Natural killer cell (primary cell): Measurements from ENCODE around the gene CATSPERZ. TPM values are rescaled to one million over a fixed set of nuclear protein-coding genes. Genes with fewer than 3 reads are reported as not detected.

Experiments used
- ATAC-seq, 3 donors: fragments of 150-1000 bp in 2 of 3; fragments of 200-7000 bp in 1 of 3; cut with Tn5 transposase; 1 replicate in 1 of 3; 2 replicates in 2 of 3; pipeline ENCODE4 v1.10.0; 2021; ENCODE audit warnings: mild to moderate bottlenecking in 2 of 3, moderate library complexity in 2 of 3
- DNase-seq, 2 donors: peaks; one replicate each; pipeline versions ENCODE4 v3.0.0 to v3.0.0-alpha.2; 2013 to 2021; ENCODE audit warnings: mixed read lengths in 1 of 2
- H3K27ac ChIP-seq: one replicate; pipeline ENCODE4 v1.5.1; 2013; ENCODE audit warnings: mild to moderate bottlenecking, low read length
- H3K27me3 ChIP-seq: one replicate; pipeline ENCODE4 v1.6.1; 2013; ENCODE audit warnings: low read length; ENCODE audit not compliant: control insufficient read depth, insufficient read depth
- H3K36me3 ChIP-seq: one replicate; pipeline ENCODE4 v1.6.1; 2013; ENCODE audit warnings: low read length; ENCODE audit not compliant: control insufficient read depth, insufficient read depth
- H3K4me1 ChIP-seq: one replicate; pipeline ENCODE4 v1.6.1; 2013; ENCODE audit warnings: low read length; ENCODE audit not compliant: control insufficient read depth, insufficient read depth
- H3K4me3 ChIP-seq: one replicate; pipeline ENCODE4 v1.5.1; 2013; ENCODE audit warnings: low read length
- H3K9me3 ChIP-seq: one replicate; pipeline ENCODE4 v1.6.1; 2013; ENCODE audit warnings: low read length; ENCODE audit not compliant: control insufficient read depth, insufficient read depth
- H3K27ac Mint-ChIP-seq, 2 donors: one replicate each; pipeline ENCODE4 v1.8.0; 2022; ENCODE audit warnings: mild to moderate bottlenecking in 2 of 2, mixed read lengths in 2 of 2, moderate library complexity in 1 of 2
- H3K27me3 Mint-ChIP-seq, 2 donors: one replicate each; pipeline ENCODE4 v1.8.0; 2022; ENCODE audit warnings: low read depth in 2 of 2, mixed read lengths in 2 of 2
- H3K36me3 Mint-ChIP-seq: one replicate; pipeline ENCODE4 v1.8.0; 2022; ENCODE audit warnings: mixed read lengths
- H3K4me1 Mint-ChIP-seq, 2 donors: one replicate each; pipeline ENCODE4 v1.8.0; 2022; ENCODE audit warnings: mixed read lengths in 2 of 2
- H3K4me3 Mint-ChIP-seq: one replicate; pipeline ENCODE4 v1.8.0; 2022; ENCODE audit warnings: mild to moderate bottlenecking, moderate library complexity, mixed read lengths
- H3K9me3 Mint-ChIP-seq, 2 donors: one replicate each; pipeline ENCODE4 v1.8.0; 2022; ENCODE audit warnings: mixed read lengths in 2 of 2
- WGBS: methylation state at CpG from one replicate; pipeline ENCODE4 v1.1.7; 2013; ENCODE audit warnings: missing lambda C conversion rate; ENCODE audit not compliant: insufficient coverage; 5-methylcytosine and 5-hydroxymethylcytosine counted together
- intact Hi-C: fragments of 100-400 bp; cut with micrococcal nuclease; formaldehyde crosslinking; loops from one replicate; pipeline ENCODE4 v1.14.2; 2022
- total RNA-seq, 4 donors: library from RNA; stranded (reverse); fragments of 120-200 nt in 1 of 4; gene quantifications; one replicate each; pipeline versions ENCODE4 v1.2.3 to v1.2.4, GENCODE V29; 2013 to 2022
- TF ChIP-seq, protein P1 (sequence below): fragments of 200-600 bp; IDR thresholded peaks from one replicate; pipeline ENCODE4 v1.8.0; 2022; ENCODE audit warnings: antibody characterized with exemption

Gene CATSPERZ
- total RNA-seq, 3 donors from 2014 or later (not counting 1 experiment from before 2014, with no cell fraction given): 0.80 to 0.90 TPM; not detected in 1

DNA sequence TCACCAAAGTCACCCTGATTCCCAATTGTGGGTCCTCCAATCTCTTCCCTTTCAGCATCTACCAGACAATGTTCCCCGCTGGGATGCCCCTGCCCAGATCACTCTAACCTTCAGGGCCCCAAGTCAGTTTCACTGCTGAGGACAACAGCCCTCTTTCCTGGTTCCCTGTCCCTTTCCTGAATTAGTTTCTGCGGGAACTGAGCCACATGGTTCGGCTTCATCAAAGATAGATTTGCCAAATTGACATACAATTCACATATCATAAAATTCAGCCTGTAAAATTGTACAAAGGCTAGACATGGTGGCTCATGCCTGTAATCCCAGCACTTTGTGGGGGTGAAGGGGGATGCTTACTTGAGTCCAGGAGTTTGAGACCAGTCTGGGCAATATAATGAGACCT, 27.8 kb downstream of the CATSPERZ start:
- H3K27me3 ChIP-seq: no peaks in the 10 kb centered on the region
- Mint-ChIP-seq H3K36me3 (no peaks in the 10 kb centered on the region), H3K4me1 (peaks cover 13 to 28% of the 10 kb centered on the region in 2 donors), H3K4me3 (no peak overlapping the region), H3K9me3 (no peaks in the 10 kb centered on the region), H3K27ac (peak overlapping the region in 1 of 2 donors; percentile 41), H3K27me3 (no peaks in the 10 kb centered on the region)
- H3K27ac ChIP-seq: no peak overlapping the region
- intact Hi-C loops: no loop called here
- H3K9me3 ChIP-seq: no peaks in the 10 kb centered on the region
- no peaks in the 10 kb centered on the region for H3K36me3 ChIP-seq
- TF ChIP-seq, protein P1, sequence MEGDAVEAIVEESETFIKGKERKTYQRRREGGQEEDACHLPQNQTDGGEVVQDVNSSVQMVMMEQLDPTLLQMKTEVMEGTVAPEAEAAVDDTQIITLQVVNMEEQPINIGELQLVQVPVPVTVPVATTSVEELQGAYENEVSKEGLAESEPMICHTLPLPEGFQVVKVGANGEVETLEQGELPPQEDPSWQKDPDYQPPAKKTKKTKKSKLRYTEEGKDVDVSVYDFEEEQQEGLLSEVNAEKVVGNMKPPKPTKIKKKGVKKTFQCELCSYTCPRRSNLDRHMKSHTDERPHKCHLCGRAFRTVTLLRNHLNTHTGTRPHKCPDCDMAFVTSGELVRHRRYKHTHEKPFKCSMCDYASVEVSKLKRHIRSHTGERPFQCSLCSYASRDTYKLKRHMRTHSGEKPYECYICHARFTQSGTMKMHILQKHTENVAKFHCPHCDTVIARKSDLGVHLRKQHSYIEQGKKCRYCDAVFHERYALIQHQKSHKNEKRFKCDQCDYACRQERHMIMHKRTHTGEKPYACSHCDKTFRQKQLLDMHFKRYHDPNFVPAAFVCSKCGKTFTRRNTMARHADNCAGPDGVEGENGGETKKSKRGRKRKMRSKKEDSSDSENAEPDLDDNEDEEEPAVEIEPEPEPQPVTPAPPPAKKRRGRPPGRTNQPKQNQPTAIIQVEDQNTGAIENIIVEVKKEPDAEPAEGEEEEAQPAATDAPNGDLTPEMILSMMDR: no peak
- ATAC-seq (no peak), DNase-seq (no peak)
- H3K4me1 ChIP-seq: peaks cover 28% of the 10 kb centered on the region
- WGBS: 98% methylated on average over 3 of the region's 3 CpGs
- H3K4me3 ChIP-seq: no peak overlapping the region

DNA sequence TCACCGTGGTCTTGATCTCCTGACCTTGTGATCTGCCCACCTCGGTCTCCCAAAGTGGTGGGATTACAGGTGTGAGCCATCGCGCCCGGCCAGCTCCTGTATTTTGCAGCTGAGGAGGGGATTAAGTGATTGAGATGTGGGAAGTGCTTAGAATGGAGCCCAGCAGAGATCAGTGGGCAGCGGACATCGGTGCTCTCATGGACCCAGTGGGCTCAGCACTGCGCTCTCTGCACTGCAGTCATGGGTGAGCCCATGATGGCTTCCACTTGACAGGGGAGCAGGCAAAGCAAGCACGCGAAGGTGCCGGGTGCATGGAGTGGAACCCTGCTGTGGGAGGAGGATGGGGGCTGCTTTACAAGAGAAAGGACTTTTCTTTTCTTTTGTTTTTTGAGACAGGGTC, 30.7 kb downstream of the CATSPERZ start:
- H3K4me1 Mint-ChIP-seq: peaks cover 13 to 35% of the 10 kb centered on the region in 2 donors
- ATAC-seq: no peak
- Histone ChIP-seq H3K27me3 (no peaks in the 10 kb centered on the region), H3K36me3 (no peaks in the 10 kb centered on the region), H3K4me3 (no peak overlapping the region), H3K4me1 (peaks cover 40% of the 10 kb centered on the region), H3K27ac (no peak overlapping the region), H3K9me3 (no peaks in the 10 kb centered on the region)
- WGBS: 94% methylated on average over 11 of the region's 11 CpGs
- no peaks in the 10 kb centered on the region for H3K27me3 Mint-ChIP-seq
- DNase-seq: no peak
- H3K36me3 Mint-ChIP-seq: no peaks in the 10 kb centered on the region
- no peak overlapping the region for H3K4me3 Mint-ChIP-seq
- TF ChIP-seq, protein P1: no peak
- H3K27ac Mint-ChIP-seq: peak overlapping the region; percentile 81 to 82
- no peaks in the 10 kb centered on the region for H3K9me3 Mint-ChIP-seq
- intact Hi-C loops: loop anchor here (1.0 kb wide), 1 partner anchor 13 kb away; the partner anchor contains the start of gene PRDX5

DNA sequence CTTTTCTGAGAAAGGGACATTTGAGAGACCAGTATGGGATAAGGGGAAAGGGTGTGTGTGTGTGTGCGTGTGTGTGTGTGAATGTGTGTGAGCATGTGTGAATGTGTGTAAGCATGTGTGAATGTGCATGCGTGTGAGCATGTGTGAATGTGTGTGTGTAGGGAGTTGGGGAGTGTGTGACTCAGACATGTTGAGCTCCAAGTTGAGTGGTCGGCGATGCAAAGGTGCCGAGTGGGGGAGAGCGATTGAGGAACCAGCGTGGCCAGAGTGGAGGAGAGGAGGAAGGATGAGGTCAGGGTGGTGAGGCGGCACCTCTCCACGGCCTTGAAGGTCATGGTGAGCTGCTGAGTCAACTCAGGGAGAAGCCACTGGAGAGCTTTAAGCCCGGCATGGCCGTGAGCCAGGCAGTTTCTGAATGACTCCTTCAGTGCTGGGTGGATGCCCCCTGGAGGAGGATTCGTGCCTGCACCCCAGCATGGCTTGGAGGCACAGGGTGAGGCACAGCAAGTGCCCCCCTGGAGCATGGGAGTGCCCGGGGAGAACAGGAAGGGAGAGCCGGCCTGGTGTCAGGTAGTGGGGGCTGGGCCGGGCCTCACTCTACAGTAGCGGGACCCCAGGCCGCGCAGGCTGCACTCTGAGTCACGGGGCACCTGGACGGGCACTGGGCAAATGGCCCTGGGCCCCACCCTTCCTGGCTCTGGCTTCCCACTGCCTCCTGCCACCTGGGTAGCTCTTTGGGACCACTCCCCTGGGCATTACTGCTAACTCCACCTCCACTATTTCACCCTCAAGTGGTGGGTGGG, 31.6 kb downstream of the CATSPERZ start:
- Histone ChIP-seq H3K27ac (peak overlapping the region; percentile 49), H3K27me3 (no peaks in the 10 kb centered on the region), H3K4me1 (peaks cover 40% of the 10 kb centered on the region), H3K9me3 (no peaks in the 10 kb centered on the region), H3K4me3 (no peak overlapping the region), H3K36me3 (no peaks in the 10 kb centered on the region)
- Mint-ChIP-seq H3K9me3 (no peaks in the 10 kb centered on the region), H3K4me3 (peak overlapping the region; percentile 76), H3K36me3 (no peaks in the 10 kb centered on the region), H3K27me3 (no peaks in the 10 kb centered on the region), H3K27ac (peak overlapping the region; percentile 81 to 82), H3K4me1 (peaks cover 13 to 35% of the 10 kb centered on the region in 2 donors)
- WGBS: 10% methylated on average over 20 of the region's 20 CpGs
- intact Hi-C loops: loop anchor here (1.0 kb wide), 1 partner anchor 13 kb away; the partner anchor contains the start of gene PRDX5
- DNase-seq (peak; percentile 76 to 84), ATAC-seq (peak; percentile 88 to 96 (median 92))
- TF ChIP-seq, protein P1: peak; percentile 75
